Right lobe of liver (tissue), 6 donors: ENCODE measurements around the gene LRRC31. TPM values are rescaled to one million over a fixed set of nuclear protein-coding genes. Genes with fewer than 3 reads are reported as not detected.

Experiments
- ATAC-seq, 4 donors: fragments of 200-7000 bp; cut with Tn5 transposase; one replicate each; pipeline ENCODE4 v1.9.1; 2020; ENCODE audit warnings: mild to moderate bottlenecking in 4 of 4, moderate library complexity in 4 of 4
- DNase-seq, 3 donors: peaks; one replicate each; pipeline ENCODE4 v3.0.0-alpha.2; 2020
- H3K27ac ChIP-seq, 3 donors: fragments of 200-600 bp; one replicate each; pipeline ENCODE4 v1.8.0; 2022
- H3K27me3 ChIP-seq, 2 donors: fragments of 200-600 bp; one replicate each; pipeline ENCODE4 v1.8.0; 2022
- H3K36me3 ChIP-seq, 4 donors: fragments of 200-600 bp; sonication (generic) in 1 of 4; one replicate each; pipeline versions ENCODE4 v1.5.1 to v1.8.0; 2017 to 2022; ENCODE audit warnings: control low read depth in 1 of 4
- H3K4me1 ChIP-seq, 4 donors: fragments of 200-600 bp; sonication (generic) in 1 of 4; one replicate each; pipeline versions ENCODE4 v1.5.1 to v1.8.0; 2017 to 2022; ENCODE audit warnings: control low read depth in 1 of 4
- H3K4me3 ChIP-seq, 3 donors: fragments of 200-600 bp; one replicate each; pipeline ENCODE4 v1.8.0; 2022
- H3K9me3 ChIP-seq, 4 donors: fragments of 200-600 bp; sonication (generic) in 1 of 4; one replicate each; pipeline versions ENCODE4 v1.5.1 to v1.8.0; 2017 to 2022; ENCODE audit warnings: control low read depth in 1 of 4
- CTCF ChIP-seq, 4 donors: fragments of 200-600 bp in 3 of 4; fragments of 450-650 bp in 1 of 4; IDR thresholded peaks; one replicate each; pipeline versions ENCODE4 v1.5.1 to v1.8.0; 2016 to 2022; ENCODE audit warnings: antibody characterized with exemption in 4 of 4, mild to moderate bottlenecking in 2 of 4
- POLR2A ChIP-seq: fragments of 450-650 bp; IDR thresholded peaks from one replicate; pipeline ENCODE4 v1.6.1; 2017; ENCODE audit warnings: antibody characterized with exemption, mild to moderate bottlenecking
- WGBS: methylation state at CpG from one replicate; pipeline ENCODE4 v1.1.6; 2018; ENCODE audit warnings: low coverage, low lambda C conversion rate; ENCODE audit not compliant: insufficient coverage; ENCODE audit errors: missing lambda C conversion rate; 5-methylcytosine and 5-hydroxymethylcytosine counted together
- intact Hi-C, 2 donors: fragments of 100-400 bp; cut with DNase I; formaldehyde crosslinking; loops; one replicate each; pipeline versions ENCODE4 v1.11.2 to v1.14.1; 2022
- total RNA-seq, 6 experiments: library from RNA; depleted of rRNA in 2 of 6; stranded (reverse); fragments of >200 nt in 2 of 6; fragmentation: NEBNext Ultra II Directional in 3 of 6; extraction: Animal tissue kit (Norgen Biotek cat#: 25700) in 3 of 6; gene quantifications; one replicate each; pipeline versions ENCODE4 v1.1.0 to v1.2.4, GENCODE V29; 2016 to 2023
- donor health status: DM: no; HTN: yes; CAD: no.
- donor health status: DM: no; HTN: no; CAD: no.
- donor health status: DM: no; HTN: no; CAD: no.
- donor health status: DM: no; HTN: yes; CAD: no.
- donor health status: DM: no; HTN: yes; CAD: no.

Gene LRRC31
- total RNA-seq, 6 experiments from 2014 or later = 0.78 to 5.0 (median 2.2) TPM

- DNase-seq (no peak), ATAC-seq (no peak)
- TF ChIP-seq CTCF (IDR thresholded peaks at IDR 0.05) = no peak
- no peak for TF ChIP-seq POLR2A
- H3K9me3 ChIP-seq = no peaks in the 10 kb centered on the region
- H3K27ac ChIP-seq = no peak overlapping the region
- H3K4me3 ChIP-seq = no peak overlapping the region
- no peaks in the 10 kb centered on the region for H3K36me3 ChIP-seq
- H3K4me1 ChIP-seq = peaks cover 0 to 6% (median 3%) of the 10 kb centered on the region in 4 donors
- H3K27me3 ChIP-seq = no peaks in the 10 kb centered on the region
- intact Hi-C loops = no loop called here
- WGBS = 78% methylated on average over 2 of the region's 2 CpGs
Observed at GRCh38 chr3:169868369-169868768, 1.4 kb downstream of the LRRC31 start.

GRCh38 chr3:169867584-169868210 is 2.0 kb downstream of the LRRC31 start:
- TF ChIP-seq CTCF (IDR thresholded peaks at IDR 0.05) = no peak
- TF ChIP-seq POLR2A = no peak
- no peak overlapping the region for H3K27ac ChIP-seq
- peaks cover 0 to 6% (median 3%) of the 10 kb centered on the region in 4 donors for H3K4me1 ChIP-seq
- H3K36me3 ChIP-seq = no peaks in the 10 kb centered on the region
- H3K9me3 ChIP-seq = no peaks in the 10 kb centered on the region
- intact Hi-C loops = no loop called here
- no peak for ATAC-seq
- H3K27me3 ChIP-seq = no peaks in the 10 kb centered on the region
- DNase-seq = no peak
- no peak overlapping the region for H3K4me3 ChIP-seq
- 85% methylated on average over 3 of the region's 3 CpGs for WGBS

- H3K27ac ChIP-seq = no peak overlapping the region
- no peaks in the 10 kb centered on the region for H3K9me3 ChIP-seq
- no peak overlapping the region for H3K4me3 ChIP-seq
- WGBS = 67% methylated on average over 8 of the region's 12 CpGs
- TF ChIP-seq POLR2A (no peak), CTCF (IDR thresholded peaks at IDR 0.05) (no peak)
- no peak for DNase-seq
- no peaks in the 10 kb centered on the region for H3K36me3 ChIP-seq
- H3K27me3 ChIP-seq = no peaks in the 10 kb centered on the region
- peaks cover 0 to 4% (median 2%) of the 10 kb centered on the region in 4 donors for H3K4me1 ChIP-seq
- intact Hi-C loops = no loop called here
- no peak for ATAC-seq
Observed at GRCh38 chr3:169865176-169865767, 4.5 kb downstream of the LRRC31 start.

- DNase-seq (no peak), ATAC-seq (no peak)
- no peaks in the 10 kb centered on the region for H3K27me3 ChIP-seq
- no peak overlapping the region for H3K4me3 ChIP-seq
- 36% methylated on average over 2 of the region's 2 CpGs for WGBS
- H3K27ac ChIP-seq = no peak overlapping the region
- H3K36me3 ChIP-seq = no peaks in the 10 kb centered on the region
- TF ChIP-seq CTCF (IDR thresholded peaks at IDR 0.05) (no peak), POLR2A (no peak)
- H3K4me1 ChIP-seq = no peaks in the 10 kb centered on the region
- intact Hi-C loops = no loop called here
- no peaks in the 10 kb centered on the region for H3K9me3 ChIP-seq
Observed at GRCh38 chr3:169864270-169864669, 5.5 kb downstream of the LRRC31 start.
